Endometrium (tissue), 2 donors: ENCODE measurements around the gene N4BP3.
"Not testable (repeated sequence)": the region's sequence is repeated elsewhere in the genome, so short reads cannot be mapped to it uniquely, and the experiment has no call there.

Experiments used
- FAIRE-seq: peaks from 2 replicates; lab custom pipeline; 2012; peaks lifted over from hg19 to GRCh38; lab: Jason Lieb, UNC
- donor health status: control.
- donor health status: control.

The N4BP3 gene

GRCh38 chr5:178123094-178123965 lies 10.0 kb downstream of the N4BP3 start:
- no peak for FAIRE-seq

GRCh38 chr5:178123966-178124925 lies 10.9 kb downstream of the N4BP3 start:
- FAIRE-seq: no peak

GRCh38 chr5:178125253-178125906 lies 12.0 kb downstream of the N4BP3 start:
- FAIRE-seq: no peak

GRCh38 chr5:178126556-178126955 lies 13.2 kb downstream of the N4BP3 start:
- FAIRE-seq: no peak

GRCh38 chr5:178127300-178128009 lies 14.1 kb downstream of the N4BP3 start:
- not testable (repeated sequence) for FAIRE-seq

GRCh38 chr5:178129296-178129695 lies 16.0 kb downstream of the N4BP3 start:
- FAIRE-seq: no peak

GRCh38 chr5:178130234-178130575 lies 16.9 kb downstream of the N4BP3 start:
- not testable (repeated sequence) for FAIRE-seq

- FAIRE-seq: no peak
Observed at GRCh38 chr5:178130576-178131445, 17.5 kb downstream of the N4BP3 start, which contains the start of gene RMND5B. TSS of gene RMND5B (plus strand) at chr5:178131014. CDS start at chr5:178138120, 7,106 bp downstream.

- FAIRE-seq: no peak
Observed at GRCh38 chr5:178131446-178131996, 18.2 kb downstream of the N4BP3 start.

GRCh38 chr5:178136990-178137389 lies 23.7 kb downstream of the N4BP3 start:
- FAIRE-seq: no peak

GRCh38 chr5:178137991-178138390 lies 24.7 kb downstream of the N4BP3 start:
- FAIRE-seq: no peak

- no peak for FAIRE-seq
Observed at GRCh38 chr5:178141550-178141949, 28.2 kb downstream of the N4BP3 start.

GRCh38 chr5:178142642-178143041 lies 29.3 kb downstream of the N4BP3 start:
- no peak for FAIRE-seq

- no peak for FAIRE-seq
Observed at GRCh38 chr5:178143246-178143645, 29.9 kb downstream of the N4BP3 start.

- no peak for FAIRE-seq
Observed at GRCh38 chr5:178143901-178144300, 30.6 kb downstream of the N4BP3 start.

- no peak for FAIRE-seq
Observed at GRCh38 chr5:178145965-178146820, 32.9 kb downstream of the N4BP3 start.

- no peak for FAIRE-seq
Observed at GRCh38 chr5:178147406-178147805, 34.1 kb downstream of the N4BP3 start.

GRCh38 chr5:178149199-178149932 lies 36.0 kb downstream of the N4BP3 start:
- no peak for FAIRE-seq
